A549 (cell line): ENCODE results near the gene PCED1B. TPM values are rescaled to one million over a fixed set of nuclear protein-coding genes. Genes with fewer than 3 reads are reported as not detected.
A peak's percentile ranks its signal among the peaks of the same experiment; 100 is the strongest.

Experiments
- ATAC-seq, 2 experiments: fragments of 200-7000 bp in 1 of 2; fragments of >200 bp in 1 of 2; cut with Nextera tagmentation in 1 of 2; cut with Tn5 transposase in 1 of 2; 3 replicates each; pipeline versions ENCODE4 v1.8.0 to v1.9.1; 2018 to 2020; ENCODE audit warnings: mild to moderate bottlenecking in 1 of 2, moderate library complexity in 1 of 2
- CTCF ChIA-PET: fragments of 300-600 bp; sonication (Branson Sonifier 250); formaldehyde crosslinking; extraction: SDS; loops from one replicate; lab custom pipeline; 2021; ENCODE audit warnings: antibody characterized with exemption, inconsistent platforms; lab: Yijun Ruan, JAX
- POLR2A ChIA-PET: fragments of 350-600 bp; formaldehyde crosslinking; extraction: SDS; loops from one replicate; lab custom pipeline; 2021; ENCODE audit warnings: antibody characterized with exemption, inconsistent platforms; lab: Yijun Ruan, JAX
- DNase-seq, 2 experiments: peaks; one replicate each; pipeline versions ENCODE4 v3.0.0 to v3.0.0-alpha.2; 2011 to 2016; ENCODE audit warnings: low read depth in 1 of 2, low spot score in 1 of 2
- FAIRE-seq: peaks from 2 replicates; lab custom pipeline; 2011; peaks lifted over from hg19 to GRCh38; lab: Jason Lieb, UNC
- H3K27ac ChIP-seq, 2 experiments: fragments of >200 bp; sonication (Bioruptor Twin); formaldehyde crosslinking; 3 replicates each; pipeline ENCODE4 v1.5.1; 2016 to 2017
- H3K4me1 ChIP-seq: fragments of >200 bp; sonication (Bioruptor Twin); formaldehyde crosslinking; 3 replicates; pipeline ENCODE4 v1.6.1; 2016
- H3K4me2 ChIP-seq: fragments of >200 bp; sonication (Bioruptor Twin); formaldehyde crosslinking; 3 replicates; pipeline ENCODE4 v1.6.1; 2016
- H3K4me3 ChIP-seq: fragments of >200 bp; sonication (Bioruptor Twin); formaldehyde crosslinking; 3 replicates; pipeline ENCODE4 v1.5.1; 2016
- H3K9me3 ChIP-seq: fragments of >200 bp; sonication (Bioruptor Twin); formaldehyde crosslinking; 3 replicates; pipeline ENCODE4 v1.6.1; 2016
- CBX8 ChIP-seq: fragments of 200-600 bp; sonication (generic); IDR thresholded peaks from 2 replicates; pipeline ENCODE4 v1.6.1; 2016
- CEBPB ChIP-seq, 2 experiments: fragments of >200 bp in 1 of 2; sonication (Bioruptor Twin) in 1 of 2; formaldehyde crosslinking in 1 of 2; IDR thresholded peaks; 2 replicates each; pipeline ENCODE4 v1.6.1; 2012 to 2016
- CHD2 ChIP-seq: fragments of 150-350 bp; IDR thresholded peaks from 2 replicates; pipeline ENCODE4 v1.6.1; 2014; ENCODE audit warnings: low read length; ENCODE audit not compliant: partially characterized antibody
- CHD4 ChIP-seq: fragments of 200-600 bp; sonication (generic); IDR thresholded peaks from 2 replicates; pipeline ENCODE4 v1.6.1; 2016; ENCODE audit warnings: antibody characterized with exemption, mild to moderate bottlenecking, borderline replicate concordance
- ESRRA ChIP-seq: fragments of 150-350 bp; IDR thresholded peaks from 2 replicates; pipeline ENCODE4 v1.6.1; 2014; ENCODE audit warnings: mild to moderate bottlenecking, low read length, borderline replicate concordance
- FOSB ChIP-seq: fragments of 250-450 bp; sonication (Bioruptor Pico); IDR thresholded peaks from 2 replicates; pipeline ENCODE4 v1.5.0; 2020; ENCODE audit warnings: mild to moderate bottlenecking, moderate library complexity
- GATA3 ChIP-seq: IDR thresholded peaks from 2 replicates; pipeline ENCODE4 v1.6.1; 2012; ENCODE audit warnings: borderline replicate concordance
- HMGXB4 ChIP-seq: fragments of 250-450 bp; sonication (Bioruptor Pico); IDR thresholded peaks from 2 replicates; pipeline ENCODE4 v1.5.0; 2021; ENCODE audit warnings: mild to moderate bottlenecking, moderate library complexity, borderline replicate concordance
- HOXA7 ChIP-seq: fragments of 250-450 bp; sonication (Bioruptor Pico); IDR thresholded peaks from 2 replicates; pipeline ENCODE4 v1.5.0; 2020; ENCODE audit warnings: mild to moderate bottlenecking, moderate library complexity
- HOXB5 ChIP-seq: fragments of 250-450 bp; sonication (Bioruptor Pico); IDR thresholded peaks from 2 replicates; pipeline ENCODE4 v1.5.0; 2020; ENCODE audit warnings: mild to moderate bottlenecking, moderate library complexity
- KDM5A ChIP-seq: fragments of 200-600 bp; sonication (generic); IDR thresholded peaks from 2 replicates; pipeline ENCODE4 v1.6.1; 2016; ENCODE audit warnings: antibody characterized with exemption, mild to moderate bottlenecking
- MAFK ChIP-seq: fragments of 450-650 bp; IDR thresholded peaks from 2 replicates; pipeline ENCODE4 v1.6.1; 2014; ENCODE audit not compliant: partially characterized antibody
- MAX ChIP-seq: IDR thresholded peaks from 2 replicates; pipeline ENCODE4 v1.6.1; 2012
- MAZ ChIP-seq: fragments of 150-350 bp; IDR thresholded peaks from 2 replicates; pipeline ENCODE4 v1.6.1; 2014; ENCODE audit warnings: antibody characterized with exemption, low read depth, low read length, borderline replicate concordance
- MYC ChIP-seq: IDR thresholded peaks from 2 replicates; pipeline ENCODE4 v1.6.1; 2012; ENCODE audit warnings: mild to moderate bottlenecking, inconsistent platforms, low read length, improper control_type of control experiment, borderline replicate concordance
- NFE2L2 ChIP-seq: fragments of 150-350 bp; conservative IDR thresholded peaks from 2 replicates; pipeline ENCODE4 v1.6.1; 2014; ENCODE audit warnings: low read length
- NR3C1 ChIP-seq: fragments of >200 bp; sonication (Bioruptor Twin); formaldehyde crosslinking; IDR thresholded peaks from 3 replicates; pipeline ENCODE4 v1.6.1; 2017
- PBX3 ChIP-seq: IDR thresholded peaks from 2 replicates; pipeline ENCODE4 v1.6.1; 2012
- PHF8 ChIP-seq: fragments of 200-600 bp; sonication (generic); IDR thresholded peaks from 2 replicates; pipeline ENCODE4 v1.6.1; 2016; ENCODE audit warnings: low read depth, mild to moderate bottlenecking, antibody characterized with exemption, moderate library complexity, borderline replicate concordance
- RAD21 ChIP-seq, 2 experiments: fragments of >200 bp in 1 of 2; sonication (Bioruptor Twin) in 1 of 2; formaldehyde crosslinking in 1 of 2; IDR thresholded peaks in 1 of 2; conservative IDR thresholded peaks in 1 of 2; 2 replicates in 1 of 2; 3 replicates in 1 of 2; pipeline ENCODE4 v1.6.1; 2012 to 2018; ENCODE audit warnings: inconsistent platforms in 1 of 2
- RARB ChIP-seq: fragments of 250-450 bp; sonication (Bioruptor Pico); IDR thresholded peaks from 2 replicates; pipeline ENCODE4 v1.8.0; 2021; ENCODE audit warnings: mild to moderate bottlenecking, moderate library complexity
- REST ChIP-seq: fragments of 200-600 bp; sonication (generic); IDR thresholded peaks from 2 replicates; pipeline ENCODE4 v1.6.1; 2016; ENCODE audit warnings: antibody characterized with exemption, mild to moderate bottlenecking, moderate library complexity
- RNF2 ChIP-seq: fragments of 200-600 bp; sonication (generic); IDR thresholded peaks from 2 replicates; pipeline ENCODE4 v1.6.1; 2016; ENCODE audit warnings: low read depth, mild to moderate bottlenecking, antibody characterized with exemption, moderate library complexity, borderline replicate concordance
- SMC3 ChIP-seq: fragments of >200 bp; sonication (Bioruptor Twin); formaldehyde crosslinking; IDR thresholded peaks from 3 replicates; pipeline ENCODE4 v1.6.1; 2018; ENCODE audit warnings: inconsistent platforms
- TFCP2L1 ChIP-seq: fragments of 250-450 bp; sonication (Bioruptor Pico); IDR thresholded peaks from 2 replicates; pipeline ENCODE4 v1.5.0; 2021; ENCODE audit warnings: mild to moderate bottlenecking
- ZFP36 ChIP-seq: fragments of 450-650 bp; IDR thresholded peaks from 2 replicates; pipeline ENCODE4 v1.6.1; 2014; ENCODE audit warnings: borderline replicate concordance; ENCODE audit not compliant: partially characterized antibody
- ZSCAN20 ChIP-seq: fragments of 250-450 bp; sonication (Bioruptor Pico); IDR thresholded peaks from 2 replicates; pipeline ENCODE4 v1.8.0; 2022; ENCODE audit warnings: mild to moderate bottlenecking, moderate library complexity
- WGBS: methylation state at CpG from one replicate; pipeline ENCODE4 v1.1.6; 2017; ENCODE audit errors: missing lambda C conversion rate; 5-methylcytosine and 5-hydroxymethylcytosine counted together
- polyA plus RNA-seq, 4 experiments: library from polyadenylated mRNA; depleted of rRNA in 3 of 4; stranded (reverse); fragments of >200 nt; fragmentation: RNase III in 1 of 4; extraction: RNeasy Plus Mini Kit Qiagen cat#74134 plus additional on column Dnase treatment in 1 of 4; gene quantifications; 2 replicates in 3 of 4; 3 replicates in 1 of 4; pipeline ENCODE4 v1.2.3, GENCODE V29; 2011 to 2017

The PCED1B gene
- polyA plus RNA-seq, 2 of the 4 experiments (the other 2 are of a cell fraction) = 74.6 to 108 TPM

- TF ChIP-seq REST = no peak
- TF ChIP-seq MAX = no peak
- TF ChIP-seq MAZ = no peak
- no peak for TF ChIP-seq NR3C1
- no peak for TF ChIP-seq NFE2L2
- no peak for TF ChIP-seq RAD21 (conservative IDR thresholded peaks at IDR 0.05 in 1 of 2, IDR thresholded peaks at IDR 0.05 in 1 of 2)
- no peak for TF ChIP-seq PHF8
- peak; percentile 84 for TF ChIP-seq HOXA7
- TF ChIP-seq HOXB5 (CRISPR knock-in tag) = no peak
- no peak for TF ChIP-seq KDM5A
- TF ChIP-seq TFCP2L1 (CRISPR knock-in tag) = no peak
- TF ChIP-seq CBX8 = no peak
- no peak for TF ChIP-seq ZSCAN20 (CRISPR knock-in tag)
- TF ChIP-seq ZFP36 = no peak
- TF ChIP-seq ESRRA = no peak
- no peak for TF ChIP-seq CEBPB (IDR thresholded peaks at IDR 0.05)
- no peak for TF ChIP-seq RNF2
- peak; percentile 53; the same call in 1 of the 2 replicates for TF ChIP-seq PBX3
- TF ChIP-seq GATA3 = no peak
- TF ChIP-seq MAFK = no peak
- TF ChIP-seq MYC = no peak
These were observed 5.5 kb upstream of the PCED1B start (continued) for GRCh38 chr12:47073951-47074350.

GRCh38 chr12:47074757-47075156 lies 4.7 kb upstream of the PCED1B start:
- DNase-seq = no peak
- H3K4me1 ChIP-seq = peaks cover 58% of the 10 kb centered on the region
- WGBS = 58% methylated on average over 2 of the region's 2 CpGs
- no peak for TF ChIP-seq KDM5A
- peak; percentile 67 for TF ChIP-seq RARB (CRISPR knock-in tag)
- no peak for TF ChIP-seq CHD4
- peak; percentile 5 for TF ChIP-seq CHD2
- peak; percentile 73; the same call in 1 of the 2 replicates for TF ChIP-seq FOSB (CRISPR knock-in tag)
- TF ChIP-seq HMGXB4 = peak; percentile 44; the same call in 1 of the 2 replicates
- no peak for TF ChIP-seq SMC3
- TF ChIP-seq, all 56 proteins: peak for 4
- CTCF ChIA-PET = interaction anchor here (2.0 to 2.7 kb wide), 2 partner anchors 43 to 198 kb away, joined by 4 to 11 read pairs; no protein-coding TSS in a partner anchor
- H3K4me2 ChIP-seq = peak overlapping the region; percentile 89
- ATAC-seq (peak in 1 of 2 experiments; percentile 0; a peak in 2 of 6 replicates), FAIRE-seq (no peak)
- H3K27ac ChIP-seq = peak overlapping the region; percentile 88 to 97
- H3K9me3 ChIP-seq = no peaks in the 10 kb centered on the region
- peak overlapping the region; percentile 74 for H3K4me3 ChIP-seq
- POLR2A ChIA-PET = interaction anchor here (0.8 to 11.0 kb wide), 13 partner anchors 10 to 1084 kb away, joined by 3 to 156 read pairs (median 4); no protein-coding TSS in a partner anchor
